ENCODE measurements around the gene SUPT3H.
"Not testable (repeated sequence)": the region's sequence is repeated elsewhere in the genome, so short reads cannot be mapped to it uniquely, and the experiment has no call there.

GRCh38 chr6:45042673-45043072, 335.1 kb downstream of the SUPT3H start:
- not testable (repeated sequence) for TF ChIP-seq POLR2A, CTCF (IDR thresholded peaks at IDR 0.05)

All from lower leg skin (tissue), 3 donors.